ENCODE results near the gene HIVEP3.

Gene HIVEP3

GRCh38 chr1:41846625-41847405 lies 71.9 kb downstream of the HIVEP3 start:
- Histone ChIP-seq H3F3A (ENCODE audit: low read depth) (no peaks in the 10 kb centered on the region), H3K36me3 (ENCODE audit: insufficient read depth, low read length) (no peaks in the 10 kb centered on the region), H3K9ac (ENCODE audit: low read depth, low read length, poor library complexity, severe bottlenecking) (no peak overlapping the region), H3K4me2 (ENCODE audit: low read depth, low read length, poor library complexity, severe bottlenecking) (no peak overlapping the region), H3K79me2 (ENCODE audit: insufficient read depth, low read length) (no peaks in the 10 kb centered on the region), H3K9me3 (ENCODE audit: insufficient read depth, low read depth, low read length) (no peaks in the 10 kb centered on the region), H2AFZ (ENCODE audit: low read length) (no peak overlapping the region), H3K27me3 (ENCODE audit: insufficient read depth, low read length, poor library complexity, severe bottlenecking) (no peaks in the 10 kb centered on the region), H3K4me1 (ENCODE audit: insufficient read depth, low read length, poor library complexity, severe bottlenecking) (peaks cover 13% of the 10 kb centered on the region), H3K9me2 (replicated peaks; ENCODE audit: low read depth, low read length) (no peaks in the 10 kb centered on the region), H3K4me3 (ENCODE audit: low read length, poor library complexity, severe bottlenecking) (no peak overlapping the region), H4K20me1 (ENCODE audit: insufficient read depth, low read length, poor library complexity, severe bottlenecking) (no peaks in the 10 kb centered on the region)
- no peak for TF ChIP-seq EZH2phosphoT487 (IDR thresholded peaks at IDR 0.05; ENCODE audit: borderline replicate concordance)
- TF ChIP-seq CTCF (conservative IDR thresholded peaks at IDR 0.05; ENCODE audit: low read length) = no peak

- Histone ChIP-seq H3K36me3 (ENCODE audit: insufficient read depth, low read length) (no peaks in the 10 kb centered on the region), H3K4me3 (ENCODE audit: low read length, poor library complexity, severe bottlenecking) (no peak overlapping the region), H4K20me1 (ENCODE audit: insufficient read depth, low read length, poor library complexity, severe bottlenecking) (no peaks in the 10 kb centered on the region), H3K79me2 (ENCODE audit: insufficient read depth, low read length) (no peaks in the 10 kb centered on the region), H3K4me1 (ENCODE audit: insufficient read depth, low read length, poor library complexity, severe bottlenecking) (peaks cover 21% of the 10 kb centered on the region), H3K9me2 (replicated peaks; ENCODE audit: low read depth, low read length) (no peaks in the 10 kb centered on the region), H3K27me3 (ENCODE audit: insufficient read depth, low read length, poor library complexity, severe bottlenecking) (no peaks in the 10 kb centered on the region), H3F3A (ENCODE audit: low read depth) (no peaks in the 10 kb centered on the region), H3K9ac (ENCODE audit: low read depth, low read length, poor library complexity, severe bottlenecking) (no peak overlapping the region), H3K4me2 (ENCODE audit: low read depth, low read length, poor library complexity, severe bottlenecking) (no peak overlapping the region), H3K9me3 (ENCODE audit: insufficient read depth, low read depth, low read length) (no peaks in the 10 kb centered on the region), H2AFZ (ENCODE audit: low read length) (no peak overlapping the region)
- no peak for TF ChIP-seq CTCF (conservative IDR thresholded peaks at IDR 0.05; ENCODE audit: low read length)
- TF ChIP-seq EZH2phosphoT487 (IDR thresholded peaks at IDR 0.05; ENCODE audit: borderline replicate concordance) = no peak
Observed at GRCh38 chr1:41844781-41845272, 73.9 kb downstream of the HIVEP3 start.

- no peak overlapping the region for H3K9ac ChIP-seq (ENCODE audit: low read depth, low read length, poor library complexity, severe bottlenecking)
- no peaks in the 10 kb centered on the region for H3F3A ChIP-seq (ENCODE audit: low read depth)
- peaks cover 21% of the 10 kb centered on the region for H3K4me1 ChIP-seq (ENCODE audit: insufficient read depth, low read length, poor library complexity, severe bottlenecking)
- no peaks in the 10 kb centered on the region for H3K36me3 ChIP-seq (ENCODE audit: insufficient read depth, low read length)
- H3K9me2 ChIP-seq (replicated peaks; ENCODE audit: low read depth, low read length) = no peaks in the 10 kb centered on the region
- no peaks in the 10 kb centered on the region for H3K27me3 ChIP-seq (ENCODE audit: insufficient read depth, low read length, poor library complexity, severe bottlenecking)
- H4K20me1 ChIP-seq (ENCODE audit: insufficient read depth, low read length, poor library complexity, severe bottlenecking) = no peaks in the 10 kb centered on the region
- no peaks in the 10 kb centered on the region for H3K9me3 ChIP-seq (ENCODE audit: insufficient read depth, low read depth, low read length)
- no peaks in the 10 kb centered on the region for H3K79me2 ChIP-seq (ENCODE audit: insufficient read depth, low read length)
- no peak overlapping the region for H3K4me2 ChIP-seq (ENCODE audit: low read depth, low read length, poor library complexity, severe bottlenecking)
- no peak overlapping the region for H2AFZ ChIP-seq (ENCODE audit: low read length)
- no peak for TF ChIP-seq CTCF (conservative IDR thresholded peaks at IDR 0.05; ENCODE audit: low read length)
- no peak overlapping the region for H3K4me3 ChIP-seq (ENCODE audit: low read length, poor library complexity, severe bottlenecking)
Observed at GRCh38 chr1:41844255-41844654, 74.5 kb downstream of the HIVEP3 start.

Measured in Loucy (cell line).